ENCODE results near the gene CABLES1.
"Not testable (repeated sequence)": the region's sequence is repeated elsewhere in the genome, so short reads cannot be mapped to it uniquely, and the experiment has no call there.

The CABLES1 gene

DNA sequence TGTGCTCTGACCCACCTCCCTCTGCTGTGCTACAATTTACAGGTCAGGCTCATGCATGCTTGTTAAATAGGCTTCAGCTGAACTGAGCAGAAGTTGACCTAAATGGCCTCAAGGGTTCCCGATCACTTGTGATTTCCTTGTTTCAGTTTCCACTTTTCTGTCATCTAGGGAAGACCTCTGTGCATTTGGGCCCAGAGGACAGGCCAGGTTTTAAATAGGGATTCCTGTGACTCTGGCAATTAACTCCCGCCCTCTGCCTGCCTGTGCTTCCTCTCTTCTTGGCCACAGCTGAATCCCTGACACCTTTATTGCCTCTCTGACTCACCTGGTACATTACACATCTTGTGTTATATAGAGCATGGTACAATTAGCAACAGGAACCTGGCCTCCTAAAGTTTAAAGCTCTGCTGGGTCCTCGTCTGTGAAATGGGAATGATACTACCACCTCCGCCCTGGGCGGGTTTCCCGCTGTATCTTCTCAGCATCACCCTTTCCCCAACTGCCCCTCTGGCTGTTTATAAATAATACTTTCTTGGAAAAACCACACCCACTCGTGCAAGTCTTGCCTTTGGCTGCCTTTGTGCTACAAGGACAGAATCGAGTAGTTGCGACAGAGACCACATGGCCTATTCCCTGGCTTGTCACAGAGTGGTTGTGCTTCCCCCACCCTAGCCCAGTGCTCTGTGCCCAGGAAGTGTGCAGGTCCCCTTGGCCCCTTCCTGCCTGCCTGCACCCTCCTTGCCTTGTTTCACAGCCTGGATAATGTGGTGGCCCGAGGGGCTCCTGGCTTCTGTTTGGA is 7.9 kb downstream of the CABLES1 start:
- DNase-seq, result no peak

DNA sequence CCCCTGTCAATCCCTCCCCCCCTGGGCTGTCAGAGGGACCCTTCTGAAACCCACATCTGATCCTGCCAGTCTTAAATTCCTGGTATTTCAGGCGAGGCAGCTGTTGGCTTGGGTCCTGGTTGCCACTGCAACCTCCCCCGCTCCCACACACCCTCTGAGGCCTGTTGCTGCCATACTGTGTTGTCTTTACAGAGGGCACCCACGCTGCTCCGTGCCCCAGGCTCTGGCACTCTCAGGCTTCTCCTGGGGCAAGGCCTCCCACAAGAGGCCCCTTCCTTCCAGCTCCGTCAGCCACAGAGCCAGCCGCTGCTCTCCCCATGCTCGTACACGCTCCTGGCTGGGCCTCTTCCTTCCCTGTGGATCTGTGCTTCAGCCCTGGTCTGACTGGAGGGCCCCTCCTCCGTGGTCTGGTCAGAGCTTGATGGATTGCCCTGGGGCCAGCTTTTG is 8.6 kb downstream of the CABLES1 start:
- DNase-seq, result no peak

DNA sequence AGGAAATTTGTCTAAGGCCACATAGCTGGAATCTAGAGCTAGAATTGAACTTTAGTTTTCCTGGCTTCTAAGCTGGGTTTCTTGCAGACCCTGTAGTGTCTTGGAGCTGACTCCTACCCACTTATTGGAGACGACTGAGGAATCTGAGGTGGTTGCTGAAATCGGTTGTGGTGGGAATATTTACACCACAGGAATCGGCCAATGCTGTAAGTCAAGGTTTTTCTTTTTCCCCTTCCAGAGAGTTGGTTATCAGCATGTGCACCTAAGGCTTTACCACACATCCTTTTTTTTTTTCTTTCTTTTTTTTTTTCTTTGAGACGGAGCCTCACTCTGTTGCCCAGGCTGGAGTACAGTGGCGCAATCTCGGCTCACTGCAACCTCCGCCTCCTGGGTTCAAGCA is 9.4 kb downstream of the CABLES1 start:
- no peak for DNase-seq

DNA sequence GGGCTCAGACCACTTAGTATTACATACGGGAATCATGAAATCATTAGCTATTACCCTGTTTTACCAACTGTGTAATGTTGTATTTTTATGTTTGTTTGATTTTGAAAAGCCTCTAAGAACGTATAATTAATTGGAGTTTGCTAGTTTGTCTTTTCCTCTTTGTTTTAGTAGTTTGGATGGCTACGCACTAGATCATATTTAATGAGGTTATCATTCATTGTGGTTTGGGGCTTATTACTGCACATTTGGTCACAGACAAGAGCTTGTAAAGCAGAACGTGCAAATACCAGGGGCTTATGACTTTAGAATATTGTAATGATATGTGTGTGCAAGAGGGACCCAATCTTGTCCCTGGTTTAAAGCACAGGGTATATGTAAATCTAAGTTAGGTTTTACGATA is 10.3 kb downstream of the CABLES1 start:
- no peak for DNase-seq

DNA sequence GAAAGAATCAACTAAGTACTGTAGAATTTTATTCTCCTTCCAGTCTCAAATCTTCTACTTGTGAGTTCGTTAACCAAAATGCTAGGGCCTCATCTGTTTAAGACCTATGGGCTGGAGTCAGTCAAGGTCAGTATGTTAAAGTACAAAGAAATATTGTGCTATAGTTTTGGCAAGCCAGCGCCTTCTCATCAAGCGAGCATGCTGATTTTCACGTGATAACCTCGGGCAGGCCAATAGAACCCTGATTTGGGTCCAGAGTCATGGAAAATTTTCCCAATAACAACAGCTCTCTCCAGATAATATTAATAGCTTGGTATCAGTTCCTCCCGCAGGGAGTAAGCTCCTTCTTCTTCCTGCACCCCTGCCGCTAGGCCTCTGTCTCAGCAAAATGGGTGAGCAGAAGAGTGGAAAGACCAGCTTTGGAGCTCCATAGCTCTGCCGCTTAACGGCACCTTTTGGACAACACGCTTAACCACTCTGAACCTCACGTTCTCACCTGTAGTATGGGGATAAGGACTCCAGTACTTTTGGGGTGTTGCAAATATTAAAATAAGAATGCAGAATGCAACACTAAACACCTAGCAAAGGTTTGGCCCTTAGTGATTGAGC is 11.7 kb downstream of the CABLES1 start:
- DNase-seq, result no peak

DNA sequence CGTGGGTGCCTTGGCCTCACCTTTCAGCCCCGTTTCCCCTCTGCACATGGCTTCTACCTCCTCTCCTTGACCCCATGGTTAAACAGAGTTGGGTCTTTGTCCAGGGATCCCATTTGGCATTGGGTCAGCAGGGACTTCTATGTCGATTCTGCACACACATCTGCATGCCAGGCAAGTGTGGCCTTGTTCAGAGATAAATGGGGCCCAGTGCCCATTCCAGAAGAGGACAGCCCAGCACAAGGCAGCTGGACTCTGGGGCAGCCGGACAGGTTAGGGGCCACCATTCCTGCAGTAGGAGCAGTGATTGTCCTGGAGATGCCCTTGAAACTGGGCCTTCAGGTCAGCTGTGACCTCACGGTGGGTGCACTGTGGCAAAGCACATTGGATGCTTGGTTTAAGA is 13.1 kb downstream of the CABLES1 start:
- no peak for DNase-seq

DNA sequence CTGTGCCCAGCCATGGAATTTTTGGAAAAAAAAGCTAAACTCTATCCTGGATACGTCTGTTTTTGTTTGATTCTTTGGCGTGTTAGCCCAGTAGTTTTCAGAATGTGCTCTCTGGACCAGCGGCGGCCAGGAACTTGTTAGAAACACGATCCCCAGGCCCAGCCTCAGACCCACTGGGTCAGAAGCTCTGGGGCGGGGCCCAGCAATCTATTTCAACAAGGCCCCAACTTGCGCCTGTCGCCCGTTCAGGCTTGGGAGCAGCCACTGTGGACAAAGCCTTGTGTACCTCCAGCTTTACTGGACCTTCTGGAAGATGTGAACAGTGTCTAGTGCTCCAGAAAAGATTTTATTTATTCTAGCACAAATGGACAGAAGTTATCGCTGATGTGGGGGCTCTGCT is 14.3 kb downstream of the CABLES1 start:
- DNase-seq, result no peak

DNA sequence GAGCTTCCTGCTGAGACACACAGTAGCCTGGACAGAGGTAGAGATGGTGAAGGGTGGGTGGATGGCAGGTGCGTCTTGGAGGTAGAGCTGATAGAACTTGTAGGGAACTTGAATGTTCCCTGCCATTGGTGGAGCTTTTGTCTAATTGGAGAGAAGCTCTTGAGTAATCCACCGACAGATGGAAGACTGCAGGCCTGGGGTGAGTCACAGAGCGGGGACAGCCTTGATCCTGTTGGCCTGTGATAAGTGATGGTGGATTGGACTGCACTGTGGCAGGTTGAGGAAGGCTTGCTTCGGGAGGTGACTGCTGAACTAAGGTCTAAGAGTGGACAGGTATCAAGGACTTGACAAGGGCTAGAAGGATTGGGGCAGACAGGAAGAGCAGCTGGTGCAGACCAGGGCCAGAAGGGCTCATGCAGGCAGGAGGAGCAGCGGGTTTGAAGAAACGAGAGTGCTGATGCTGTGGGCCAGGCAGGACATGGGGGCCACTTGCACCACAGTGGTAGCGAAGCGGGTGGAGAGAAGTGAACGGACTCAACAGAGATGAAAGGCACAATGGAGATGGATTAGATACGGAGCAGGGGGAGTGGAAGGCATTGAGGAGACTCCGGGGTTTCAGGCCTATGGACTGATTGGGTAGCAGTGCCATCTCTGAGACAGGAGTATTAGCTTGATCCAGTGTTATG is 16.3 kb downstream of the CABLES1 start:
- no peak for DNase-seq

DNA sequence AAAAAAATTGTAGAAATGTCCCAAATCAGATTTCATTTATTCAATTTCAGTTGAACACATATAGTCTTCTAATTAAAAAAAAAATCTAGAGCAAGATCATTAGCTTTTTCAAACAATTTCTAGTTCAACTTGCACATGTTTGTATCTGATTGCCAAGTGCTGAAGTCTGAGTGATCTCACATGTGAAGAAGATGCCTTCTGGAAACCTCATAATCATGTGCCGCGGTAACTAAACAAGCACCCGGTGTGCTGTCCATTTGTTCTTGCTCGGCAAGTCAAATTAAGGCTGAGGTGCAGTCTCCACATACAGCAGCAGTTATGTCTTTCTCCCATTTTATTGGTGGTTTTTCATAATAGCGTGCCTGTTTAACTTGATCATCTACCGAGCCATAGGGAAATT is 18.7 kb downstream of the CABLES1 start:
- DNase-seq, result no peak

DNA sequence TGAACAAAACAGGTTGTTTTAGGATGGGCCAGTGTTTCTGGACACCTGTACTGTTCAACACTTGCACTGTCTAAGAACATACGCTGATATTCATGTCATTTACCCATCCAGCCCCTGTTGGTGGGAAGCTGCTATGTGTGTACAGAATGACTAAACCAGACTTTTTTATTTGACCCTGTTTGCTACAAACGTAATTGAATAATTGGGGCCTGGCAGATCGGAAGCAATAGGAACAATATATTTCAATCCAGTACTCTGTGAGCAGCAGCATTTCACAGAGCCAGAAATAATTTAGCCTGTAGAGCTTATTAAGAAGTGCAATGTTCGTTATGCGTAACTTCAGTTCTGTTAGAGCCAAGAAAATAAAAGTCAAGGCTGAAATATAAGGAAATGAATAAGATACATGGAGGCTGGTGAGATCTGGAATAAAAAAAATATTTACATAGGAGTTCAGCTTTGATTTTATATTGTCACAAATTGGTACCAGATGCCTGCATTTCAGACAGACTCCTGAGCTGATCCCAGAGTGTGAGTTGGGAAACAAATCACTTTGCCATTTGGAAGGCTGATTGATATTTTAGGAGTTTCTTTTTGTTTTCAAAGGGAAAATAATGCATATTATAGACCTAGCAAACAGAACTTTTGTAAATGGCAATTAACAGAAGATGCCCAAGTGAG is 19.7 kb downstream of the CABLES1 start:
- DNase-seq, result no peak

DNA sequence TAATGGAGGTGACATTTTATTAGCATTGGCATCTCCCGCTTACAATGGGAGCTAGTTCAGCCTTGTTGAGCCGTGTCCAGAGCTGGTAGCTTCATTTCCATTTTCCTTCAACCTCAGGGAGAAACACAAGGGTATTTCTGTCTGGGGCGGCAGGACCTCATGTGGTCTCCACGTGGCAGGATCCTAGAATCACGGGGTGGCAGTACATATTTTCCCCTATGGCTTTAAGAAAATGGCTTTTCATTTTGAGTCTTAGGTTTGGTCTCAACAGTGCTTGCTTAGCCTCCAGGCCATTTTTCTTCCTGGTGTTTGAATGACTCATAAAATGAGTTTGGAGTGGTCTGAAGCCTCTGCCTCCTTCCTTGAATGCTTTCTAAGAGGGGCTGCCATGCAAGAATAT is 20.3 kb downstream of the CABLES1 start:
- DNase-seq, result no peak

DNA sequence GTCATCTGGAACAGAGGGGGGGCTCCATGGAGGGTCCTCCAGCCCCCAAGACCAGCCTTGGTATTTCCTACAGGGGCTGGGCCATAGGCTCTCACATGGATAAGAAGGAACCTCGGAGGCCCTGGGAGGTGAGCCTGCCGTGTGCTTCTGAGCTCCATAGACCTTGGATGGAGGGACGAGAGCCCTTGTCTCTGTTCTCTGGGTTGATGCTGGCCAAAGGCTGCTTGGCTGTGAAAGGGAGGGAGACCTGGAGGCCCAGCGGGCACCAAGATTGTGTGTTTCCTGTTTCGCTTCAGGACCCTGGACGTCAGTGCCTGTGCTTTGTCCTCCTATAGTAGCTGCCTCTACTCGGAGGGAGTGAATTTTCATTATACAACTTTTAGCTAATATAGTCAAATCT is 20.8 kb downstream of the CABLES1 start:
- DNase-seq, result no peak

DNA sequence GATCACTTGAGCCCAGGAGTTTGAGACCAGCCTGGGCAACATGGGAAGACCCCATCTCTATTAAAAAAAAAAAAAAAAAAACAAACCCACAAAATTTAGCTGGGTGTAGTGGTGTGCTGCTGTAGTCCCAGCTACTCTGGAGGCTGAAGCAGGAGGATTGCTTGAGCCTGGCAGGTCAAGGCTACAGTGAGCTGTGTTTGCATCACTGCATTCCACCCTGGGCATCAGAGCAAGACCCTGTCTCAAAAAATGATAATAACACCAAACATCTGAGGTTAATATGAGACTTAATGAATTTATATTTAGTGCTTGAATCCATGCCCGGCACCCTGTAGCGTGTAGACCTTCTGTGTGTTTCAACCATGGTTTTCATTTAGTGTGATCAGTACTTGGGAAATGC is 22.8 kb downstream of the CABLES1 start:
- no peak for DNase-seq

DNA sequence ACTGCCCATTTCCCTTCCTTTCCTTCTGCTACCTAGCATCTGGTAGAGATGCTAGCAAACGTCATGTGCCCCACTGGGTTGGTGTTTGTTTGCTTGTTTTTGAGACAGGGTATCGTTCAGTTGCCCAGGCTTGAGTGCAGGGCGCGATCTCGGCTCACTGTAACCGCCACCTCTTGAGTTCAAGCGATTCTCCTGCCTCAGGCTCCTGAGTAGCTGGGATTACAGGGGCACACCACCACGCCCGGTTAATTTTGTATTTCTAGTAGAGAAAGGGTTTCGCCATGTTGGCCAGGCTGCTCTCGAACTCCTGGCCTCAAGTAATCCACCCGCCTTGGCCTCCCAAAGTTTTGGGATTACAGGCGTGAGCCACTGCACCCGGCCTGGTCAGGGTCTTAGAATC is 23.6 kb downstream of the CABLES1 start:
- DNase-seq, result not testable (repeated sequence)

DNA sequence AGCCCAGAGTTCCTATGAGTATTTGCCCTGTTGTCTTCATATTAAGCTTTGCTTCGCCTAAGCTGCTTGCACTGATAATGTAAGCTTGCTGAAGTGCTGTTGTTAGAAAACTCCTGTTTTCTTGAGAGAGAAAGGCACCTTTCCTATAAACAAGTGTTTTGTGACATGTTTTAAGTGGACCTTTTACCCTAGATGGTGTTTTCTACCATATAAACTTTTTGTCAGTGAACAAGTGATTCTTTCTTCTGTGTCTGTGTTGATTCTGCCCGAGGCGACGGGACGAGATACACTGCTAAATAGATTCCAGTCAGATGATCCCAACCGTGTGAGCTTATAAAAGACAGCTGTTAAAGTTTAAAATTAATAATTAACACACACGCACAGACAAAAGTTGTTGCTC is 24.1 kb downstream of the CABLES1 start:
- DNase-seq, result no peak

DNA sequence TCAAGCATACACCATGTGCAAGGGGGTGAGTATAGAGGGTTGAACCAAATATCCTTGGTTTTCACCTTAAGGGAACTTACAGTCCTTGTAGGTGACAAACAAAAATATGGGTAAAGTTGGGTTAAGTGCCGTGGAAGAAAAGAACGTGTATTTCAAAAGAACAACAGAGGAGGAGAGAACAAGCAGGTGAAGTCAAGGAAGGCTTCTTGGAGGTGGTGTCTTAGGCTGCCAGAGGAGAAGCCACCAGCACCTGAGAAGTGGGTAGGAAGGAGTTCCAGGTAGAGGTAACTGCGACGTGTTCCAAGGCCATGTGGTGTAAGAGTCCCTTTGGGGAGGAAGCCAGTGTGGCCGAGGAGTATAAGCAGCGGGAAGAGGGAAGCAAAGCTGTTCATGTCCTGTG is 27.2 kb downstream of the CABLES1 start:
- DNase-seq, result no peak

DNA sequence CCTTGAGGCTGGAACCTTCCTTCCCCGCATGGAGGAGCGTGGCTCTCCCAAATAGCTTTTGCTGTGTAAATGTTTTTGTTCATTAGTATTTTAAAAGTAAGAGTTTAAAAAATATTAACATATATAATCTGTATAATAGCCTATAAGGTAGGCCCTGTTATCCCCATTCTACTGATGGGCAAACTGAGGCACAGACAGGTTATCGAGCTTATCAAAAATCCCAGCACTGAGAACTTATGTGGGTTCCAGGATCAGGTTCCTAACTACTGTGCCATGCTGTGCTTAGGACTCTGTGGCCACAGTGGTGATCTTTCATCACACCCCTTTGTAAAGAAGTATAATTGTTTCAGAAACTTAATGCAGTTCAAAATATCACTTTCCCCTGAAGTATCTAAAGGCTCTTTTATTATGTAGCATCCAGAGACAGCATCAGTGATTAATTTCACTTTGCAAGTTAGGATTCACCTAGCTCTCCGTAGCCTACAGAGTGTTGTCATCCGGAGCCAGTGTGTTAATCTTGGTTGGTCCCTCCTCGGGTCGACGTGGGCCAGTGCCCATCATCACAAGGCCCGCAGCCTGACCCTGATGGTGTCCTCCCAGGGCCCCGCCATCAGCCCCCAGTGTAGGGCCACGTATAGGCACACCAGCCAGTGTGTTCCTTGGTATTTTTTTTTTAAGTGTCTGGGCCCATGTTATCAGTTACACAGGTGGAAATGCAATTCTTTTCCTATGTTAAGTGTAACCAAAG is 28.7 kb downstream of the CABLES1 start:
- no peak for DNase-seq

DNA sequence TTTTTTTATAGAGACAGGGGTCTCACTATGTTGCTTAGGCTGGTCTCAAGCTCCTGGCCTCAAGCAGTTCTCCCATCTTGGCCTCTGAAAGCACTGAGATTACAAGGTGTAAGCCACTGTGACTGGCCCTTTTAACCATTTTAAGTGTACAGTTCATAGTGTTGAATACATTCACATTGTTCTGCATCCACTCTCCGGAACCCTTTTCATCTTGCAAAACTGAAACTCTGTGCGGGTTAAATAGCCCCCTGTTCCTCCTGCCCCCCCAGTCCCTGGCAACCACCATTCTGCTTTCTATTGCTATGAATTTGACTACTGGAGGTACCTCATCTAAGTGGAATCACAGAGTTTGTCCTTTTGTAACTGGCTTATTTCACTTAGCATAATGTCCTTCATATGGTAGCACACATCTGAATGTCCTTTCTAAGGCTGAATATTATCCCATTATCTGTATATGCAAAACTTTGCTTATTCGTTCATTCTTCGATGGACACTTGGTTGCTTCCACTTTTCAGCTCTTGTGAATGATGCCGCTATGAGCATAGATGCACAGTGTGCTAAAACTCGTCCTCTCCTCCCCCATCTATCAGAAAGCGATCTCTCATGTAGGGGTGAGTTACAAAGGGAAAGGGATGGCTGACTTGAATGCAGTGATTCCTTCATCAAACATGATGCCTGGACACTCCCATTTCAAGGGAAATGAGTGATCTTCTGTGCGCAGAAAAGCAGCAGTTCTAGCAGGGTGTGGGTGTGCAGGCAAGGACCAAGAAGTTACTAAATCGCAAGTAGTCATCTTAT is 30.2 kb downstream of the CABLES1 start:
- DNase-seq, result no peak

DNA sequence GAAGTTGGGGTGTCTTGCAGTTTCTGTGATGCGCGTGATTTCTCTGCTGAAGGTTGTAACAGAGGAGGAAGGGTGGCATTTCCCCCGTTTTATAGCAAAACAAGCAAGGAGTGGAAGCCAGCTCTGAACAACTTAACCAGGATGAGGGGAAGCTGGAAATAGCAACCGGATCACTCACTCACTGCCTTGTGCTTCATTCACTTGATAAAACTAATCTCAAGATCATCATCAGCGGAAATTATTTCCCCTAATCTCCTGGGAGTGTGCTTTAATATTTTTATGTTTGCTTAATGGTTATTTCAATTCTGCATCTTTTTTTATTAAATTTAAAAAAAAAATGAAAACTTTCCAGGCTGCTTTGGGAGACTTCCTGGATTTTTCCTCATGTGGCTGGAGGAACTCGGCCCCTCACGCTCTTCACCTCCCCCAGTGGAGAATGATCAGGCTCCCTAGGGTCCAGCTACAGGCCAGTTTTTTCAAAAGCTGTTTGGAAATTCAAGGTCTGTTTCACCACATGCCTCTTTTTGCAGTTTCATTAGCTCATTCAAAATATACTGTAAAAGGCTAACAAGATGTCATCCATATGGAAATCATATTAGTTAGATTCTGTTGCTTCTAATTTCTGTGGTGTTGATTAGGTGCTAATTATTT is 31.7 kb downstream of the CABLES1 start:
- DNase-seq, result no peak

DNA sequence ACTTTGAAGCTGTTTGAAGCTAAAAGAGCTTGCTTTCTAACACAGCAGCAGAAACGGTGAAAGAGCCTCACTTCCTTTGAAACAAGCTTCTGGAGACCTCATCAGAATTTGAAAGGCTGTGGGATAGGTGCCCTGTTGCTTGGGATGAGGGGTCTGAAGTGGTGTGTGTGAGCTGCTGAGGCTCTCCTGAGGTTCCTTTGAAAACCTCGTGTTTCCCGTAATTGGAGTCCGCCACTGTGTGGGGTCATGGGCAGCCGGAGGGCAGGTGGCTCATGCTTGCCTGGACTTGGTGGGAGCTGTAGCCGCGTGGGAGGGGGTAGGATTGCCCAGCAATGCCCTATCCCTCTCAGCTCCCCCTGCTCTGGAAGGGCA is 34.4 kb downstream of the CABLES1 start:
- DNase-seq, result no peak

DNA sequence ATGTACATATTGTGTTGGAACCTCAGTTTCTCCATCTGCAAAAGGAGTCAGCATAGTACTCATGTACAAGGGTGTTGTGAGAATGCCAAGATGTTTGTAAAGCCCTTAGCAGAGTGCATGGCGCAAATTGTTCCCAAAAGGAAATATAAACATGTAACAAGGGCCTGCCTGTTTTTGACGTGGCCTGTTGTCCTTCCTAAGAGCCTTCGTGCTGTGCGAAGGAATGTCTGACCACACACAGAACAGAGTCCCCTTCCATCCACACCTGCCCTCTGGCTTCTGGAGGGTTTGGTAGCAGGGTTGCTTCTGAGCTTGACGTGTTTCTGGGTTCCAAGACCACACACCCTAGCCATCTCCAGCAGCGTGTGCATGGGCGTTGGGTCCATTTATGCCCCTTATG is 34.9 kb downstream of the CABLES1 start:
- no peak for DNase-seq

All from CD4-positive, alpha-beta T cell treated with Interleukin-1 beta for 1 hour (primary cell).